Measurements from ENCODE around the gene SCAF11. TPM values are rescaled to one million over a fixed set of nuclear protein-coding genes. Genes with fewer than 3 reads are reported as not detected.

Gene SCAF11
- polyA plus RNA-seq, 2 of the 4 experiments (the other 2 are of a cell fraction) = 43.0 to 110 TPM

- ChIA-PET POLR2A (no interaction called here), CTCF (interaction anchor here (0.6 kb wide), 1 partner anchor 32 kb away, joined by 3 read pairs; no protein-coding TSS in a partner anchor)
- Histone ChIP-seq H3K27ac (no peak overlapping the region), H3K9me3 (no peaks in the 10 kb centered on the region), H3K4me3 (no peak overlapping the region), H3K4me2 (no peak overlapping the region), H3K4me1 (no peaks in the 10 kb centered on the region)
- TF ChIP-seq CEBPB (IDR thresholded peaks at IDR 0.05) (0 out of 4 replicates have a peak, but pooled peaks of 1 of the 2 experiments have one; percentile 30), TP53 (CRISPR knock-in tag; IDR thresholded peaks at IDR 0.05) (no peak), MAZ (IDR thresholded peaks at IDR 0.05; ENCODE audit: borderline replicate concordance, low read depth, low read length) (no peak), HOXB5 (CRISPR knock-in tag; IDR thresholded peaks at IDR 0.05) (no peak), ELK1 (IDR thresholded peaks at IDR 0.05; ENCODE audit: low read depth, low read length) (no peak), MYC (IDR thresholded peaks at IDR 0.05; ENCODE audit: borderline replicate concordance, low read length) (no peak)
- 95% methylated on average over 3 of the region's 3 CpGs for WGBS (ENCODE audit: missing lambda C conversion rate)
- ATAC-seq (no peak), DNase-seq (ENCODE audit: low read depth in 1 of 2, low spot score in 1 of 2) (no peak), FAIRE-seq (no peak)
Measured at GRCh38 chr12:45918818-45919217, 71.6 kb downstream of the SCAF11 start.

GRCh38 chr12:45915405-45915804 is 75.0 kb downstream of the SCAF11 start:
- ATAC-seq = peak in 1 of 2 experiments; percentile 27; a peak in 3 of 6 replicates
- no peak for FAIRE-seq
- H3K4me2 ChIP-seq = no peak overlapping the region
- H3K4me3 ChIP-seq = no peak overlapping the region
- no peaks in the 10 kb centered on the region for H3K9me3 ChIP-seq
- no peak overlapping the region for H3K27ac ChIP-seq
- DNase-seq (ENCODE audit: low read depth in 1 of 2, low spot score in 1 of 2) = no peak
- H3K4me1 ChIP-seq = no peaks in the 10 kb centered on the region
- POLR2A ChIA-PET = no interaction called here
- no peak for TF ChIP-seq RCOR1 (IDR thresholded peaks at IDR 0.05; ENCODE audit: low read depth, low read length)
- TF ChIP-seq JUN (IDR thresholded peaks at IDR 0.05) = no peak
- TF ChIP-seq REST (IDR thresholded peaks at IDR 0.05) = no peak
- no peak for TF ChIP-seq HOXA7 (CRISPR knock-in tag; IDR thresholded peaks at IDR 0.05)
- no peak for TF ChIP-seq CTCF (IDR thresholded peaks at IDR 0.05)
- TF ChIP-seq EHMT2 (IDR thresholded peaks at IDR 0.05; ENCODE audit: low read depth) = no peak
- TF ChIP-seq FOXS1 (CRISPR knock-in tag; IDR thresholded peaks at IDR 0.05) = no peak
- no peak for TF ChIP-seq HOXB13 (CRISPR knock-in tag; IDR thresholded peaks at IDR 0.05; ENCODE audit: low read depth)
- no peak for TF ChIP-seq MAX (IDR thresholded peaks at IDR 0.05)
- TF ChIP-seq RNF2 (IDR thresholded peaks at IDR 0.05; ENCODE audit: borderline replicate concordance, low read depth) = no peak
- TF ChIP-seq POLR2A (IDR thresholded peaks at IDR 0.05; ENCODE audit: low read length) = no peak
- no peak for TF ChIP-seq TFCP2L1 (CRISPR knock-in tag; IDR thresholded peaks at IDR 0.05)
- no peak for TF ChIP-seq HOXB5 (CRISPR knock-in tag; IDR thresholded peaks at IDR 0.05)
- TF ChIP-seq EHF (CRISPR knock-in tag; IDR thresholded peaks at IDR 0.05) = no peak
- TF ChIP-seq ELK1 (IDR thresholded peaks at IDR 0.05; ENCODE audit: low read depth, low read length) = no peak
- no peak for TF ChIP-seq E2F6 (IDR thresholded peaks at IDR 0.05; ENCODE audit: borderline replicate concordance, low read depth)
- no peak for TF ChIP-seq MYC (IDR thresholded peaks at IDR 0.05; ENCODE audit: borderline replicate concordance, low read length)
- CTCF ChIA-PET = interaction anchor here (0.6 to 1.5 kb wide), 4 partner anchors 14 to 733 kb away, joined by 3 to 4 read pairs (median 4); no protein-coding TSS in a partner anchor
- 71% methylated on average over 2 of the region's 2 CpGs for WGBS (ENCODE audit: missing lambda C conversion rate)

Measured in A549 (cell line).